Activated CD8-positive, alpha-beta memory T cell treated with anti-CD3 and anti-CD28 coated beads, Interleukin-2, amount 50 U/mL, for 4 hours (primary cell): ENCODE measurements around the gene ATP9B.
"Not testable (repeated sequence)": the region's sequence is repeated elsewhere in the genome, so short reads cannot be mapped to it uniquely, and the experiment has no call there.

ENCODE experiments used
- DNase-seq: peaks from one replicate; pipeline ENCODE4 v3.0.0-alpha.2; 2020

ATP9B gene

GRCh38 chr18:79151191-79151590 lies 82.0 kb downstream of the ATP9B start:
- DNase-seq: no peak

- no peak for DNase-seq
Observed at GRCh38 chr18:79156327-79156726, 87.1 kb downstream of the ATP9B start.

GRCh38 chr18:79164706-79165105 lies 95.5 kb downstream of the ATP9B start:
- no peak for DNase-seq

- no peak for DNase-seq
Observed at GRCh38 chr18:79166702-79167101, 97.5 kb downstream of the ATP9B start.

GRCh38 chr18:79167526-79168190 lies 98.5 kb downstream of the ATP9B start:
- no peak for DNase-seq

DNA sequence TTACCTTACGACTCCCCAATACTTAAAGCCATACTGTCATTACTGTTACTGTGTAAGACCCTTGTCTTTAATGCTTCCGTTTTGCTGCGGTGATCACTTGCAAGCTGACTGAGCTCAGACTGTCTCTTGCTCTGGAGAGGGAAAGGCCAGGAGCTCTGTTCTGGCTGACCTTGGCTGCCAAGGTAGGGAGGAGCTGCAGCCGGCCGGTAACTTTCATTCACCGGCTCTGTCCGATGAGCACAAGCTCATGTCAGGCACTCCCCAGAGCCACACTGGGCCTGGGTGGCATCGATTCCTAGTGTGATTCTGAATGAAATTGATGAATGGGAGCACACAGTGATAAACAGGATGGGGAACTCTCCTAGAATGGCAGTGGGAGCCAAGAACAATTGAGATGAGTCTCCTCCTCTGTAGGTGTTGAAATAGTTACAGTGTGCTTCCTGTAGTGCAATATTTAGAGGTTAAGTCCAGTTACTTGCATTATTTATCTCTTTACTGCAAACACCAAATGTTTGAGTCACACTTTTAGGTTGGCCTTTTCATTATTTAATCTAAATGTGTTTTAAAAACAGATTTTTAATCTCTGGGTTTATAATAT lies 100.9 kb downstream of the ATP9B start:
- DNase-seq: no peak

DNA sequence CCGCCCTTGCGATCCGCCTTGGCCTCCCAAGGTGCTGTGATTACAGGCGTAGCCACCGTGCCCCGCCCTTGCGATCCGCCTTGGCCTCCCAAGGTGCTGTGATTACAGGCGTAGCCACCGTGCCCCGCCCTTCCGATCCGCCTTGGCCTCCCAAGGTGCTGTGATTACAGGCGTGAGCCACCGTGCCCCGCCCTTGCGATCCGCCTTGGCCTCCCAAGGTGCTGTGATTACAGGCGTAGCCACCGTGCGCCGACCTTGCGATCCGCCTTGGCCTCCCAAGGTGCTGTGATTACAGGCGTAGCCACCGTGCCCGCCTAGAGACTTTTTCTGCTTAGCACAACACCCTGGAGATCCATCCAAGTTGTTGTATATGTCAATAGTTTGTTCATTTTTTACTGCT lies 103.1 kb downstream of the ATP9B start:
- not testable (repeated sequence) for DNase-seq

DNA sequence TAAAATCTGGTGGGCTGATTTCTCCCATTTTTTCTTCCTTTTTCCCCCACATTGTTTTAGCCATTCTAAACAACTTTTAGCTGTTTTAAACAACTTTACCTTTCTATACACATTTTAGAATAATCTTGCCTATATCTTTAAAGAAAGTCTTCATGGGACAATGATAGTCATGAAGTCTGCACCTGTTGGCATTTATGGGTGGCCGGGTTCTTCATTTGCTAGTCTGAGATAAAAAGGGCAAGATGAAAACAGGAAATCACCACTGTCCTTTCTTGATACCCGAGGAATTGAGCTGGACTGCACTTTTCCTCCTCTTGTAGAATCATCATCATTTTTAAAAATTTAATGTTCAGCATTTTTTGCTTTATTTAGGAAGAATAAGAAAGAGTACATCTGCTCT lies 104.5 kb downstream of the ATP9B start:
- DNase-seq: no peak

DNA sequence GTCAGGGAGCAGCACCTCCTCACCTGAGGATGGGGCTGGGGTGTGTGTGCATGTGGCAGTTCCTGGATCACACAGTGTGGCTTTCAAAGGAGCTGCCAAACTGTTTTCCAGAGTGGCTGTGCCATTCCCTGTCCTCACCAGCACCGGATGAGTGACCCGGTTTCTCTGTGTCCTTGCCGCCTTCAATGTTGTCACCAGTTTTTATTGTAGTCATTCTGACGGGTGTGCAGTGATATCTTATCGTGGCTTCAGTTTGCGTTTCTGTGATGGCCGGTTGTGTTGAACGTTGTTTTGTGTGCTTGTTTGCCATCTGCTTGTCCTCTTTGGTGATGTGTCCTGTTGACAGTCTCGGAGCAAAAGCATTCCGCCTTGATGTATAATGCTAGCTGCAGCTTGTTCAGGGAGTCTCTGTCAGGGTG lies 108.9 kb downstream of the ATP9B start:
- DNase-seq: no peak

DNA sequence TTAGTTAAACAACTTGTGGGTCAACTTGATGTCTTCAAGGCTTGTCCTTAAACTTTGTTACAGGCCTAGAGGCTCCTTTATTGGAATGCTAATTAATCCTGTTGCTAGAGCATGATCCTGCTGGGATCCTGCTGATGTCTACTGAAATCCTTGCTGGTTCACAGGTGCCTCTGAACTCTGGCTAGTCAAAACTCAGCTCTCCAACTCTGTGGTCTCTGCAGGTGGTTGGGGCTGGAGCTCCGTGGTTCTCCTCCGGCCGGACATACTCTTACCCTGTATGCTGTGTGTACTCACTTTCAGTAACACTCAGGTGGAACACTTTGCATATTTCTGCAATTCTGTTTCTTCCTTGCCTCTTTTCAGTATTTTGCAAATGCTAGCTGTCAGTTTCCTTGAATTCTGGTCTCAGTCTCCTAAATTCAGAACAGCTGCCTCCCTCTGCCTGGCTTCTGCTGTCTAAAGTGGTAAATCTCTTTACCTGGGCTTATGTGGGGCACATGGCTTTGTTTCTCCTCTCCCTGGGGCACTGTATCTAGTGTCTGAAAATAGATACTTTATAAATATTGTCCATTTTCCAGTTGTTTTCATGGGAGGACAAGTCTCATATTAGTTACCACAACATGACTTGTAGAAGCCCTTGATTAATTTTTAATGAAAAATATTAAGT lies 113.0 kb downstream of the ATP9B start:
- DNase-seq: no peak

- no peak for DNase-seq
Observed at GRCh38 chr18:79185648-79186047, 116.5 kb downstream of the ATP9B start.

- DNase-seq: no peak
Observed at GRCh38 chr18:79186649-79187048, 117.5 kb downstream of the ATP9B start.

- no peak for DNase-seq
Observed at GRCh38 chr18:79187532-79188277, 118.5 kb downstream of the ATP9B start.

- DNase-seq: no peak
Observed at GRCh38 chr18:79191418-79191817, 122.2 kb downstream of the ATP9B start.

GRCh38 chr18:79191956-79192355 lies 122.8 kb downstream of the ATP9B start:
- no peak for DNase-seq

- no peak for DNase-seq
Observed at GRCh38 chr18:79193826-79194225, 124.6 kb downstream of the ATP9B start.

- DNase-seq: no peak
Observed at GRCh38 chr18:79195716-79196683, 126.8 kb downstream of the ATP9B start.

DNA sequence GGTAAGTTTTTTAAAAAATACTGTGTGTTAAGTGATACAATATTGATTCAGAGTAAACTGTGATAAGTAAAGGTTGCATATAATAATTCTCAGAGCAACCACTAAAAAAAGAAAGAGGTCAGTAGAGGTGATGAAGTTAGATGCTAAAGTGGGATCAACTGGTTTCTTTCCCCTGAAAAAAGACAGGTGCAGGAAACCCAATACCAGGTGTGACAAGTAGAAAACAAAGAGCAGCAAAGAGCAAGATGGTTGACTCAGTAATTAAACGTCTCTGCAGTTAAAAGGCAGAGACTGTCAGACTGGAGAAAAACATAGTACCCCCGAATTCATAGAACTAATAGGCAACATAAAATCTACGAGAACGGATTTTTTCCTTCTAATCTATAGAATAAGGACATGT lies 128.3 kb downstream of the ATP9B start:
- DNase-seq: no peak

- DNase-seq: no peak
Observed at GRCh38 chr18:79199691-79200374, 130.6 kb downstream of the ATP9B start.

GRCh38 chr18:79200546-79201268 lies 131.5 kb downstream of the ATP9B start:
- DNase-seq: peak; percentile 35

DNA sequence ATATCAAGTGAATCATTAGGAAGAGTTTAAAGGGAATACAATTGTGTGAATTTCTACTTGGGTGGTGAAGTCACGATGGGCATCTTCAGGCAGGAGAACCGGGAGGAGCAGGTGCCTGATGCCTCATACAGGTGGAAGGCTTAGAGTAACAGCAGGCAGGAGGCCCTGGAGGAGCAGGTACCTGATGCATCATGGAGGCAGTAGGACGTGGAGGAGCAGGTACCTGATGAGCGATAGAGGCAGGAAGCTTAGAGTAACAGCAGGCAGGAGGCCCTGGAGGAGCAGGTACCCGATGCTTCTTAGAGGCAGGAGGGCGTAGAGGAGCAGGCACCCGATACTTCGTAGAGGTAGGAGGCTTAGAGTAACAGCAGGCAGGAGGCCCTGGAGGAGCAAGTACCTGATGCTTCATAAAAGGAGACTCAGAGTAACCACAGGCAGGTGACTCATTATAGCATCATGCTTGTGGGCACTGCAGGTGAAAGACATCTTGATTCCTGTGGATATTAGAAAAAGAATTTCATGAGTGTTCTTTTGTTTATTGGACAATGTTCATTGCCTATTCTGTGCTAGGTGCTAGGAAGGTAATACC lies 133.9 kb downstream of the ATP9B start:
- peak; percentile 36 for DNase-seq
